Left lung (tissue), 10 donors: ENCODE results near the gene EPHB6. TPM values are rescaled to one million over a fixed set of nuclear protein-coding genes. Genes with fewer than 3 reads are reported as not detected.

ENCODE experiments used
- ATAC-seq: fragments of 200-7000 bp; cut with Tn5 transposase; one replicate; pipeline ENCODE4 v1.9.1; 2020; ENCODE audit warnings: moderate library complexity
- DNase-seq, 4 donors: peaks; one replicate each; pipeline ENCODE4 v3.0.0-alpha.2; 2013 to 2020
- H3K27ac ChIP-seq, 2 donors: fragments of 200-600 bp; sonication (generic) in 1 of 2; one replicate each; pipeline versions ENCODE4 v1.5.0 to v1.8.0; 2020 to 2021
- H3K27me3 ChIP-seq, 2 donors: fragments of 200-600 bp; sonication (generic) in 1 of 2; one replicate each; pipeline versions ENCODE4 v1.5.0 to v1.8.0; 2020 to 2021
- H3K36me3 ChIP-seq, 2 donors: fragments of 200-600 bp; sonication (generic) in 1 of 2; one replicate each; pipeline versions ENCODE4 v1.5.0 to v1.8.0; 2020 to 2021
- H3K4me1 ChIP-seq, 2 donors: fragments of 200-600 bp; one replicate each; pipeline ENCODE4 v1.8.0; 2021
- H3K4me3 ChIP-seq, 2 donors: fragments of 200-600 bp; sonication (generic) in 1 of 2; one replicate each; pipeline versions ENCODE4 v1.5.0 to v1.8.0; 2020 to 2021; ENCODE audit warnings: mild to moderate bottlenecking in 1 of 2
- H3K9me3 ChIP-seq, 2 donors: fragments of 200-600 bp; sonication (generic) in 1 of 2; one replicate each; pipeline versions ENCODE4 v1.5.0 to v1.8.0; 2020 to 2021
- CTCF ChIP-seq, 2 donors: fragments of 200-600 bp; sonication (generic) in 1 of 2; IDR thresholded peaks; one replicate each; pipeline versions ENCODE4 v1.5.0 to v1.8.0; 2021; ENCODE audit warnings: antibody characterized with exemption in 2 of 2
- intact Hi-C, 2 donors: fragments of 100-400 bp; cut with DNase I; formaldehyde crosslinking; loops; one replicate each; pipeline versions ENCODE4 v1.11.2 to v1.14.2; 2022
- polyA plus RNA-seq, 6 donors: library from polyadenylated mRNA; unstranded; fragments of 120-200 nt; gene quantifications; one replicate each; pipeline ENCODE4 v1.2.1, GENCODE V29; 2013; ENCODE audit not compliant: insufficient read length in 6 of 6
- total RNA-seq, 2 donors: library from RNA; stranded (reverse); fragmentation: NEBNext Ultra II Directional; extraction: Animal tissue kit (Norgen Biotek cat#: 25700); gene quantifications; one replicate each; pipeline ENCODE4 v1.2.1, GENCODE V29; 2021
- donor health status: DM: no; HTN: yes; CAD: no.
- donor health status: DM: no; HTN: no; CAD: no.

EPHB6 gene
- total and polyA plus RNA-seq, 8 donors, result 6.5 to 42.8 (median 27.6) TPM

- TF ChIP-seq CTCF (IDR thresholded peaks at IDR 0.05), result no peak
- intact Hi-C loops, result no loop called here
- Histone ChIP-seq H3K36me3 (no peaks in the 10 kb centered on the region), H3K4me1 (no peaks in the 10 kb centered on the region), H3K27me3 (peaks cover 0 to 17% of the 10 kb centered on the region in 2 donors), H3K4me3 (no peak overlapping the region), H3K9me3 (no peaks in the 10 kb centered on the region), H3K27ac (no peak overlapping the region)
- ATAC-seq (no peak), DNase-seq (no peak)
These were observed 15.8 kb downstream of the EPHB6 start for GRCh38 chr7:142870566-142871259.

- intact Hi-C loops, result no loop called here
- H3K4me1 ChIP-seq, result no peaks in the 10 kb centered on the region
- no peak overlapping the region for H3K4me3 ChIP-seq
- no peak overlapping the region for H3K27ac ChIP-seq
- ATAC-seq (no peak), DNase-seq (no peak)
- no peaks in the 10 kb centered on the region for H3K36me3 ChIP-seq
- TF ChIP-seq CTCF (IDR thresholded peaks at IDR 0.05), result no peak
- no peaks in the 10 kb centered on the region for H3K9me3 ChIP-seq
- peaks cover 0 to 11% of the 10 kb centered on the region in 2 donors for H3K27me3 ChIP-seq
These were observed 16.6 kb downstream of the EPHB6 start for GRCh38 chr7:142871260-142872105.

GRCh38 chr7:142872106-142872675 is 17.3 kb downstream of the EPHB6 start:
- Histone ChIP-seq H3K27me3 (peaks cover 0 to 6% of the 10 kb centered on the region in 2 donors), H3K27ac (no peak overlapping the region), H3K4me1 (no peaks in the 10 kb centered on the region), H3K36me3 (no peaks in the 10 kb centered on the region), H3K9me3 (no peaks in the 10 kb centered on the region), H3K4me3 (no peak overlapping the region)
- TF ChIP-seq CTCF (IDR thresholded peaks at IDR 0.05), result no peak
- no peak for ATAC-seq
- intact Hi-C loops, result no loop called here
- no peak for DNase-seq

GRCh38 chr7:142873281-142873784 is 18.5 kb downstream of the EPHB6 start:
- no peaks in the 10 kb centered on the region for H3K36me3 ChIP-seq
- no peak overlapping the region for H3K4me3 ChIP-seq
- peak in 1 of 2 donors; percentile 47 for TF ChIP-seq CTCF (IDR thresholded peaks at IDR 0.05)
- intact Hi-C loops, result no loop called here
- no peaks in the 10 kb centered on the region for H3K27me3 ChIP-seq
- ATAC-seq (peak; percentile 49), DNase-seq (no peak)
- H3K4me1 ChIP-seq, result no peaks in the 10 kb centered on the region
- H3K27ac ChIP-seq, result no peak overlapping the region
- no peaks in the 10 kb centered on the region for H3K9me3 ChIP-seq

GRCh38 chr7:142873871-142874270 is 19.0 kb downstream of the EPHB6 start:
- Histone ChIP-seq H3K27ac (no peak overlapping the region), H3K9me3 (no peaks in the 10 kb centered on the region), H3K4me3 (no peak overlapping the region), H3K36me3 (no peaks in the 10 kb centered on the region), H3K4me1 (no peaks in the 10 kb centered on the region), H3K27me3 (no peaks in the 10 kb centered on the region)
- DNase-seq (no peak), ATAC-seq (no peak)
- TF ChIP-seq CTCF (IDR thresholded peaks at IDR 0.05), result no peak
- intact Hi-C loops, result no loop called here
